Glutamatergic neuron (in vitro differentiated cells): ENCODE results near the gene ABTB2. TPM values are rescaled to one million over a fixed set of nuclear protein-coding genes. Genes with fewer than 3 reads are reported as not detected.
"Not testable (repeated sequence)": the region's sequence is repeated elsewhere in the genome, so short reads cannot be mapped to it uniquely, and the experiment has no call there.

ENCODE experiments used
- DNase-seq: peaks from one replicate; pipeline ENCODE4 v3.0.0; 2022
- H3K27ac Mint-ChIP-seq: one replicate; pipeline ENCODE4 v1.8.0; 2020; ENCODE audit warnings: mild to moderate bottlenecking, mixed read lengths, inconsistent platforms; ENCODE audit not compliant: unreplicated experiment
- H3K27me3 Mint-ChIP-seq: one replicate; pipeline ENCODE4 v1.8.0; 2020; ENCODE audit warnings: mild to moderate bottlenecking, moderate library complexity, mixed read lengths, inconsistent platforms; ENCODE audit not compliant: unreplicated experiment
- H3K36me3 Mint-ChIP-seq: one replicate; pipeline ENCODE4 v1.8.0; 2020; ENCODE audit warnings: mild to moderate bottlenecking, mixed read lengths, inconsistent platforms; ENCODE audit not compliant: unreplicated experiment
- H3K4me1 Mint-ChIP-seq: one replicate; pipeline ENCODE4 v1.8.0; 2020; ENCODE audit warnings: mild to moderate bottlenecking, low read depth, mixed read lengths, inconsistent platforms; ENCODE audit not compliant: unreplicated experiment
- H3K4me3 Mint-ChIP-seq: one replicate; pipeline ENCODE4 v1.8.0; 2020; ENCODE audit warnings: mild to moderate bottlenecking, mixed read lengths, inconsistent platforms; ENCODE audit not compliant: unreplicated experiment
- H3K9me3 Mint-ChIP-seq: one replicate; pipeline ENCODE4 v1.8.0; 2020; ENCODE audit warnings: mild to moderate bottlenecking, moderate library complexity, mixed read lengths, inconsistent platforms; ENCODE audit not compliant: unreplicated experiment
- total RNA-seq: library from RNA; stranded (reverse); fragmentation: NEBNext Ultra II Directional; extraction: Animal tissue kit (Norgen Biotek cat#: 25700); gene quantifications from one replicate; pipeline ENCODE4 v1.2.1, GENCODE V29; 2021; ENCODE audit not compliant: unreplicated experiment
- TF ChIP-seq, protein P1 (sequence below): fragments of 200-600 bp; sonication (generic); IDR thresholded peaks from one replicate; pipeline ENCODE4 v1.5.0; 2021; ENCODE audit not compliant: partially characterized antibody, unreplicated experiment

Gene ABTB2
- total RNA-seq, 1 donor from 2014 or later = 9.3 TPM

GRCh38 chr11:34181251-34181650, 176.6 kb downstream of the ABTB2 start:
- Mint-ChIP-seq H3K4me3 (no peak overlapping the region), H3K27me3 (no peaks in the 10 kb centered on the region), H3K9me3 (no peaks in the 10 kb centered on the region), H3K27ac (no peak overlapping the region), H3K36me3 (no peaks in the 10 kb centered on the region), H3K4me1 (peaks cover 9% of the 10 kb centered on the region)
- TF ChIP-seq, protein P1, sequence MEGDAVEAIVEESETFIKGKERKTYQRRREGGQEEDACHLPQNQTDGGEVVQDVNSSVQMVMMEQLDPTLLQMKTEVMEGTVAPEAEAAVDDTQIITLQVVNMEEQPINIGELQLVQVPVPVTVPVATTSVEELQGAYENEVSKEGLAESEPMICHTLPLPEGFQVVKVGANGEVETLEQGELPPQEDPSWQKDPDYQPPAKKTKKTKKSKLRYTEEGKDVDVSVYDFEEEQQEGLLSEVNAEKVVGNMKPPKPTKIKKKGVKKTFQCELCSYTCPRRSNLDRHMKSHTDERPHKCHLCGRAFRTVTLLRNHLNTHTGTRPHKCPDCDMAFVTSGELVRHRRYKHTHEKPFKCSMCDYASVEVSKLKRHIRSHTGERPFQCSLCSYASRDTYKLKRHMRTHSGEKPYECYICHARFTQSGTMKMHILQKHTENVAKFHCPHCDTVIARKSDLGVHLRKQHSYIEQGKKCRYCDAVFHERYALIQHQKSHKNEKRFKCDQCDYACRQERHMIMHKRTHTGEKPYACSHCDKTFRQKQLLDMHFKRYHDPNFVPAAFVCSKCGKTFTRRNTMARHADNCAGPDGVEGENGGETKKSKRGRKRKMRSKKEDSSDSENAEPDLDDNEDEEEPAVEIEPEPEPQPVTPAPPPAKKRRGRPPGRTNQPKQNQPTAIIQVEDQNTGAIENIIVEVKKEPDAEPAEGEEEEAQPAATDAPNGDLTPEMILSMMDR = no peak
- no peak for DNase-seq

DNA sequence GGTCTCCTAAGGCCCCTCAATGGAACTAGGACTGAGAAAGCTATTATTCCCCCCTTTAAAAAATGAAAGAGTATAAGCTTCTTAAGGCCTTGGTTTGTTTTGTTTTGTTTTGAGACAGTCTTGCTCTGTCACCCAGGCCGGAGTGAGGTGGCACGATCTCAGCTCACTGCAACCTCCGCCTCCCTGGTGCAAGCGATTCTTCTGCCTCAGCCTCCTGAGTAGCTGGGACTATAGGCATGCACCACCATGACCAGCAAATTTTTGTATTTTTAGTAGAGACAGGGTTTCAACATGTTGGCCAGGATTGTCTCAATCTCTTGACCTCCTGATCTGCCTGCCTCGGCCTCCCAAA, 177.0 kb downstream of the ABTB2 start:
- H3K27me3 Mint-ChIP-seq, H3K4me1 Mint-ChIP-seq, H3K9me3 Mint-ChIP-seq, DNase-seq, H3K27ac Mint-ChIP-seq, H3K4me3 Mint-ChIP-seq, H3K36me3 Mint-ChIP-seq: not testable (repeated sequence)

- H3K4me3 Mint-ChIP-seq = no peak overlapping the region
- H3K27me3 Mint-ChIP-seq = no peaks in the 10 kb centered on the region
- H3K36me3 Mint-ChIP-seq = no peaks in the 10 kb centered on the region
- TF ChIP-seq, protein P1 = no peak
- peaks cover 3% of the 10 kb centered on the region for H3K9me3 Mint-ChIP-seq
- H3K4me1 Mint-ChIP-seq = peaks cover 6% of the 10 kb centered on the region
- no peak overlapping the region for H3K27ac Mint-ChIP-seq
- no peak for DNase-seq
Observed at GRCh38 chr11:34180040-34180813, 177.6 kb downstream of the ABTB2 start.

GRCh38 chr11:34179026-34179675, 178.7 kb downstream of the ABTB2 start:
- Mint-ChIP-seq H3K27me3 (no peaks in the 10 kb centered on the region), H3K4me3 (no peak overlapping the region), H3K27ac (no peak overlapping the region), H3K9me3 (peaks cover 3% of the 10 kb centered on the region), H3K4me1 (no peaks in the 10 kb centered on the region), H3K36me3 (no peaks in the 10 kb centered on the region)
- DNase-seq = no peak
- TF ChIP-seq, protein P1 = no peak

DNA sequence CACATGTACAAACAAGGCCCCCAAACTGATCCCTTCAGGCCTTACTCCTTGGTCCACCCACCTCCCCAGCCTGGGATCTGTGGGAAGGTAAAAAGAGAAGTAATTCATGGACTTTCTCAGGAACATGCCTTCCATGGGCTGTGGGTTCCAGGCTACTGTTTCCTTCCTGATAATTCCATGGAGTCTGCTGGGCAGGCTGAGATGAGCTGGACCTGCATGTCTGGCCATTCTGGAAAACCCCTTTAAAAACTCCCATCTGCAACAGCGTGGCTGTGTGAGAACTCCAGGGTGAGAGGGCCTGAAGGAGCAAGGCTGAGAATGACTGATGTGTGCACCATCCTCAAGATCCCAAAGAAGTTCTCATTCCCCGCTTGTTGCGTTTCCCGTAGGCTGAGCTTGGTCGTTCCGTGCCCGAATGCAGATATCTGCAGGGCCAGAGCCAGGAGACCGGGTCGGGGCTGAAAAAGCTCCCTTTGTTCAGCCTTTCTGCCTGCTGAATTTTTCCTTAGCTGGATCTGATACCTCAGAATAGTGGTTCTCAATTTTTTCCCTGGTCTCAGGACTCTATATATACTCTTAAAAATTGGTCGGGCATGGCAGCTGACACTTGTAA, 179.5 kb downstream of the ABTB2 start:
- DNase-seq = no peak
- H3K36me3 Mint-ChIP-seq = no peaks in the 10 kb centered on the region
- H3K4me3 Mint-ChIP-seq = no peak overlapping the region
- peaks cover 3% of the 10 kb centered on the region for H3K9me3 Mint-ChIP-seq
- no peaks in the 10 kb centered on the region for H3K4me1 Mint-ChIP-seq
- TF ChIP-seq, protein P1 = no peak
- no peak overlapping the region for H3K27ac Mint-ChIP-seq
- H3K27me3 Mint-ChIP-seq = peaks cover 2% of the 10 kb centered on the region
